Measurements from ENCODE around the gene TENT4A. TPM values are rescaled to one million over a fixed set of nuclear protein-coding genes. Genes with fewer than 3 reads are reported as not detected.

Gene TENT4A
- total RNA-seq, 3 donors from 2014 or later (not counting 1 experiment from before 2014, with no cell fraction given), result 36.0 to 65.6 (median 44.9) TPM

DNA sequence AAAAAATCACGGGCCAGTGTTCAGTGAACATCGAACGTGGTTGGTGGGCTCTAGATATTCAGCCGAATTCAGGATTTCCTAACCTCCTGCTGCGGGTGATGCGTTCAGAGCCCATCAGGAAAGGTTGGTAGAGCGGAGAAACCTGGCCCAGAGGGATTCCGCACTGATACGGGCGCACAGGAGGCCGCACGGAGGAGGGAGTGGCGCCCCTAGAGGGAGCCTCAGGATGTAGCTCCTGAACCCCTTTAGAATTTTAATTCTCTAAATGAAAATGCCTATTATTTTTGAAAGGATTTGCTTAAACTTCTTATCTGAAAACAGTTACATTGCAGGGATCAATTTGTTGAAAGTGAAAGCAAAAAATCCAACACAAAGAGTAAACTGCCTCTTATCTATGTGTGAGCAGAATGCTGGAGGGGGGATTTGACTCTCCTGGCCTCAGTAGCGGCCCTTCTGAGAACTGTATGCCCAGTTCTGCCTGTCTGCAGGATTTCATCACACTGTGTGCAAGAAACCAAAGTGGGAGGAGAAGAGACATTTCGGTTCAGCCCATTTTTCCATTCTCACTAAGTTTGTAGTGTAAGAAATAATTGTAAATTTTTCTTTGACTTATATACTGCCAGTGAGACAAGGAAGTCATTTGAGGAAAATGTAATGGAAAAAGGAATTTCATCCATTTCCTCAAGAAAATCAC lies 75.9 kb downstream of the TENT4A start:
- ATAC-seq (no peak), DNase-seq (no peak)
- Mint-ChIP-seq H3K4me3 (no peak overlapping the region), H3K27ac (no peak overlapping the region), H3K27me3 (ENCODE audit: low read depth in 2 of 2) (peaks cover 6 to 10% of the 10 kb centered on the region in 2 donors), H3K9me3 (no peaks in the 10 kb centered on the region), H3K36me3 (no peaks in the 10 kb centered on the region), H3K4me1 (peaks cover 32 to 34% of the 10 kb centered on the region in 2 donors)
- H3K27ac ChIP-seq (ENCODE audit: low read length), result no peak overlapping the region
- TF ChIP-seq, protein P1, sequence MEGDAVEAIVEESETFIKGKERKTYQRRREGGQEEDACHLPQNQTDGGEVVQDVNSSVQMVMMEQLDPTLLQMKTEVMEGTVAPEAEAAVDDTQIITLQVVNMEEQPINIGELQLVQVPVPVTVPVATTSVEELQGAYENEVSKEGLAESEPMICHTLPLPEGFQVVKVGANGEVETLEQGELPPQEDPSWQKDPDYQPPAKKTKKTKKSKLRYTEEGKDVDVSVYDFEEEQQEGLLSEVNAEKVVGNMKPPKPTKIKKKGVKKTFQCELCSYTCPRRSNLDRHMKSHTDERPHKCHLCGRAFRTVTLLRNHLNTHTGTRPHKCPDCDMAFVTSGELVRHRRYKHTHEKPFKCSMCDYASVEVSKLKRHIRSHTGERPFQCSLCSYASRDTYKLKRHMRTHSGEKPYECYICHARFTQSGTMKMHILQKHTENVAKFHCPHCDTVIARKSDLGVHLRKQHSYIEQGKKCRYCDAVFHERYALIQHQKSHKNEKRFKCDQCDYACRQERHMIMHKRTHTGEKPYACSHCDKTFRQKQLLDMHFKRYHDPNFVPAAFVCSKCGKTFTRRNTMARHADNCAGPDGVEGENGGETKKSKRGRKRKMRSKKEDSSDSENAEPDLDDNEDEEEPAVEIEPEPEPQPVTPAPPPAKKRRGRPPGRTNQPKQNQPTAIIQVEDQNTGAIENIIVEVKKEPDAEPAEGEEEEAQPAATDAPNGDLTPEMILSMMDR (IDR thresholded peaks at IDR 0.05), result no peak
- H3K4me1 ChIP-seq (ENCODE audit: control insufficient read depth, insufficient read depth, low read length), result peaks cover 30% of the 10 kb centered on the region
- H3K27me3 ChIP-seq (ENCODE audit: control insufficient read depth, insufficient read depth, low read length), result no peaks in the 10 kb centered on the region
- H3K9me3 ChIP-seq (ENCODE audit: control insufficient read depth, insufficient read depth, low read length), result no peaks in the 10 kb centered on the region
- no peak overlapping the region for H3K4me3 ChIP-seq (ENCODE audit: low read length)
- WGBS (ENCODE audit: insufficient coverage), result 93% methylated on average over 14 of the region's 15 CpGs
- intact Hi-C loops (cut with micrococcal nuclease), result no loop called here
- no peaks in the 10 kb centered on the region for H3K36me3 ChIP-seq (ENCODE audit: control insufficient read depth, insufficient read depth, low read length)

DNA sequence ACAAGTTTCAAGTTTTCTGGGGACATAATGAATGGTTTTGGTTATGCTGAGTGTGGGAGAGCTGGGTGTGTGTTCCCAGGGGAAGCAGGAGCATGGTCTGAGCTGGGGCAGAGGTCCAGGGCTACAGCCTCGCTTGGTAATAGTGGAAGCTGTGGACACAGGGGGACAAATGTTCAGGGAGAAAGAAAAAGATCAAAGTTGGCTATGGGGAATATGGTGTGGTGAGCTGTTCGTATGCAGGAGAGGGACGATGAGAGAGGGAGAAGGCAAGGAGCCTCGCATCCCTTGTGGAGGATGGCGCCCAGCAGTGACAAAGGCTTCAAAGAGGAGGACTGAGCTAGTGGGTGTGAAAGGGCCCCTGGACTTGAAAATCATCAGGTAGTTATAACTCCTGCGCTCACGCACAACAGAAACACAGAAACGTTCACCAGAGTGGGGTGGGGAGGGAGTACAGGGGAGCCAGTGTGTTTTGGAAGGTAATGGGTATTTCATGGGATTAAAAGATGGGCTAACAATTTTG lies 77.2 kb downstream of the TENT4A start:
- intact Hi-C loops (cut with micrococcal nuclease), result no loop called here
- Histone ChIP-seq H3K4me3 (ENCODE audit: low read length) (no peak overlapping the region), H3K27ac (ENCODE audit: low read length) (no peak overlapping the region), H3K4me1 (ENCODE audit: control insufficient read depth, insufficient read depth, low read length) (peaks cover 26% of the 10 kb centered on the region), H3K36me3 (ENCODE audit: control insufficient read depth, insufficient read depth, low read length) (no peaks in the 10 kb centered on the region), H3K9me3 (ENCODE audit: control insufficient read depth, insufficient read depth, low read length) (no peaks in the 10 kb centered on the region), H3K27me3 (ENCODE audit: control insufficient read depth, insufficient read depth, low read length) (no peaks in the 10 kb centered on the region)
- H3K27ac Mint-ChIP-seq, result no peak overlapping the region
- no peaks in the 10 kb centered on the region for H3K36me3 Mint-ChIP-seq
- no peaks in the 10 kb centered on the region for H3K9me3 Mint-ChIP-seq
- ATAC-seq (no peak), DNase-seq (no peak)
- H3K4me1 Mint-ChIP-seq, result peaks cover 21 to 22% of the 10 kb centered on the region in 2 donors
- peaks cover 6 to 12% of the 10 kb centered on the region in 2 donors for H3K27me3 Mint-ChIP-seq (ENCODE audit: low read depth in 2 of 2)
- H3K4me3 Mint-ChIP-seq, result no peak overlapping the region
- TF ChIP-seq, protein P1 (IDR thresholded peaks at IDR 0.05), result no peak
- 87% methylated on average over 8 of the region's 8 CpGs for WGBS (ENCODE audit: insufficient coverage)

DNA sequence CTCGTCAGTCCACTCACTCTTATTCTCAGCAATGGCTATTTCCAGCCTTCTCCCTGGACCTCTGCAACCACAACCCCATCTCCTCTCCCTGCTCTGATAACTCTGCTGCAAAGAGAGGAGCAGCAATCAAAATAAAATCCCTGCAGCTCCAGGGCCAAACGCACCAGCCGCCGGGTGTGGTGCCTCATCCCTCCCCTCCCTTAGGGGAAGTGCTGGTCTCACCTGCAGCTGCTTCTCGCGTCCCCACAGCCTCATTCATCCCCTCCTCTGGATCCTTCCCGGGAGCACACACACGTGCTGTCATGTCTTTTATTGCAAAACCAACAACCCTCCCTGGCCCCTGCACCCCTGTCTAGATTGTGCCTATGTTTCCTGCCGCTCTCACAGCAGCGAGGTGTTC lies 77.8 kb downstream of the TENT4A start:
- DNase-seq (no peak), ATAC-seq (no peak)
- Mint-ChIP-seq H3K36me3 (no peaks in the 10 kb centered on the region), H3K27me3 (ENCODE audit: low read depth in 2 of 2) (peaks cover 6 to 12% of the 10 kb centered on the region in 2 donors), H3K27ac (no peak overlapping the region), H3K4me1 (peaks cover 14 to 16% of the 10 kb centered on the region in 2 donors), H3K4me3 (no peak overlapping the region), H3K9me3 (no peaks in the 10 kb centered on the region)
- no peaks in the 10 kb centered on the region for H3K36me3 ChIP-seq (ENCODE audit: control insufficient read depth, insufficient read depth, low read length)
- H3K27ac ChIP-seq (ENCODE audit: low read length), result no peak overlapping the region
- H3K4me1 ChIP-seq (ENCODE audit: control insufficient read depth, insufficient read depth, low read length), result peaks cover 20% of the 10 kb centered on the region
- intact Hi-C loops (cut with micrococcal nuclease), result no loop called here
- TF ChIP-seq, protein P1 (IDR thresholded peaks at IDR 0.05), result no peak
- no peaks in the 10 kb centered on the region for H3K27me3 ChIP-seq (ENCODE audit: control insufficient read depth, insufficient read depth, low read length)
- WGBS (ENCODE audit: insufficient coverage), result 42% methylated on average over 10 of the region's 10 CpGs
- H3K4me3 ChIP-seq (ENCODE audit: low read length), result no peak overlapping the region
- no peaks in the 10 kb centered on the region for H3K9me3 ChIP-seq (ENCODE audit: control insufficient read depth, insufficient read depth, low read length)
